GM13976 (cell line): ENCODE results near the gene LRRC27.
"Not testable (repeated sequence)": the region's sequence is repeated elsewhere in the genome, so short reads cannot be mapped to it uniquely, and the experiment has no call there.

Experiments used
- DNase-seq: peaks from one replicate; pipeline ENCODE4 v3.0.0; 2012; ENCODE audit warnings: low spot score
- CTCF ChIP-seq: IDR thresholded peaks from 2 replicates; pipeline ENCODE4 v1.5.1; 2012; ENCODE audit warnings: borderline replicate concordance, mild to moderate bottlenecking; ENCODE audit not compliant: insufficient read depth; ENCODE audit errors: extremely low read depth, missing control alignments, control extremely low read depth
- in situ Hi-C: fragments of 300-500 bp; cut with MboI; formaldehyde crosslinking; loops from one replicate; pipeline ENCODE4 v1.12.0; 2022; ENCODE audit warnings: low sequenced_read_pairs, mixed read lengths, inconsistent platforms; ENCODE audit not compliant: unreplicated experiment

LRRC27 gene

GRCh38 chr10:132373241-132373955 lies 41.4 kb downstream of the LRRC27 start:
- no peak for DNase-seq
- in situ Hi-C loops, result no loop called here
- no peak for TF ChIP-seq CTCF

DNA sequence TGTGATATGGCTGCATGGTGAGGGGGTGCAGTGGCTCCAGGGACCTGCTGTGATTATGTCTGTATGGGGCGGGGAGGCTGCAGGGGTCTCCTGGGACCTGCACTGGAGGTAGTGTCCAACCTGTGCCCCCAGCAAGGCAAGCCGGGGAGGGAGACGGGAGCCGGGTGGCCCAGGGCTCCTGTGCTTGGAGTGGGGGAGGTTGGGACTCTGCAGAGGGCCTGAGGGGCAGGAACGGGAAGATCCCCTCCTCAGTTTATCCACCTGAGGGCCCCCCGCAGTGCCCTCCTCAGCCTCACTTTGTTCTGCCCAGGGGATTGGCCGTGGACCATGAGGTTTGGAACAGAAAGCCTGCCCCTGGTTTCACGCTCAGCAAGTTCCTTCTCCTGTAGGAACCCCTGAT lies 42.2 kb downstream of the LRRC27 start:
- no peak for TF ChIP-seq CTCF
- DNase-seq, result no peak

GRCh38 chr10:132374612-132375011 lies 42.6 kb downstream of the LRRC27 start:
- in situ Hi-C loops, result no loop called here
- DNase-seq, result no peak
- TF ChIP-seq CTCF, result no peak

More for the DNA sequence above, 42.2 kb downstream of the LRRC27 start:
- in situ Hi-C loops, result no loop called here

- in situ Hi-C loops, result no loop called here
- no peak for DNase-seq
- no peak for TF ChIP-seq CTCF
Measured at GRCh38 chr10:132375116-132375794, 43.3 kb downstream of the LRRC27 start.

DNA sequence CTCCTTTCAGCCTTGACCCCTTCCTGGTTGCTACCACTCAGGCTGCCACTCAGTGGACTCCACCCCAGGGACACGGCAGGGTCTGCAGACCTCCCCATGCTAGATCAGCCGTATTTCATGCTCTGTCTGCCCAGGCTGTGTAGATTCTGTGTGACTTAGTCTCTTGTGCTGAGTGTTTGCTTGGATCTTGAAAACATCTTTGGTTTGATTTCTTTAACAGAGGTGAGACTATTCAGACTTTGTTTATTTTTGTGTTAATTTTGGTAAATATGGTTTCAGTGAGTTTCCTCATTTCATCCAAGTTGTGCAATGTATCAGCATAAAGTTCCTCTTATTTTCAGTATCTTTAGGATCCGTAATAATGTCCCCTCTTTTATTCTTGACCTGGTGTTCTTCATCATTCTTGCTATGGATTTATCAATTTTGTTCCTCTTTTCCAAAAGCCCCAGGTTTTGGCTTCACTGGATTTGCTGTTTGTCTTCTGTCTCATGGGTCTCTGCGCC lies 43.9 kb downstream of the LRRC27 start:
- no peak for DNase-seq
- in situ Hi-C loops, result no loop called here
- TF ChIP-seq CTCF, result no peak

DNA sequence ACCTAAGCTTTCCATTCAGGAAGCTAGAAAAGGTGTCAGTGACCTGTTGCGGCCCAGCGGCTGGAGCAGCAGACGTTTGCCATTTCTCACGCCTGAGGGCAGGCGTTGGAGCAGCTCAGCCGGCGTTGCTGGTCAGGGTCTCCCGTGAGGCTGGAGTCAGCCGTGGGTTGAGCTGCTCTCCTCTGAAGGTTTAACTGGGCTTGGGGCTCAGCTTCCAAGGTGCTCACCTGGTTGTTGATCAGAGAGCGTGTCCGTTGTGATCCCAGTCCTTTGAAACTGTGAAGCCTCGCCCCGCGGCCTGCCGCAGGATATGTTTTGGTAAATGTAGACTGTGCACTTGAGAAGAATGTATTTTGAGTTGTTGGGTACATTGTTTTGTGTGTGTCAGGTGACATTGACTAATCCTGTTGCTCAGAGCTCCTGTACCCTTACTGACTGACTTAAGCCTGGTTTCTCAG lies 44.4 kb downstream of the LRRC27 start:
- DNase-seq, result no peak
- in situ Hi-C loops, result no loop called here
- TF ChIP-seq CTCF, result no peak

DNA sequence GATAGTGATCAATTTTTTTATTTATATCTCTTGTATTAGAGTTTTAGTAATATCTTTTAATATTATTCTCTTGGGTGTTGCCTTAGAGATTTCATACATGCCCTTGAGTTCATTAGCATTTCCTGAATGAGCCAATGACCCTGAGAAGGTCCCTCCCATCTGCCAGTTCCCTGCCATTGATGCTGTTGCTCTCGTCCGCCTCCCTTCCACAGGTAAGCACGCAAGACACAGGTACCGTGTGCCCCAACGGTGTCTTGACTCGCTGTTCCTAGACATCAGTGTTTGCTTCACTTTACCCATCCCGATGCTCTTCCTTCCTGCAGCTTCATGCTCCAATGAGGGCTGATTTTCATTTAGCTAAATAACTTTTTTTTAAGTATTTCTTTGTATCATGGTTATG lies 45.3 kb downstream of the LRRC27 start:
- in situ Hi-C loops, result no loop called here
- DNase-seq, result no peak
- TF ChIP-seq CTCF, result no peak

GRCh38 chr10:132379026-132379425 lies 47.0 kb downstream of the LRRC27 start:
- DNase-seq, in situ Hi-C loops: not testable (repeated sequence)

- in situ Hi-C loops, result not testable (repeated sequence)
Measured at GRCh38 chr10:132380986-132381385, 49.0 kb downstream of the LRRC27 start.

More at GRCh38 chr10:132380986-132381385, 49.0 kb downstream of the LRRC27 start:
- DNase-seq, result not testable (repeated sequence)
